Common myeloid progenitor, CD34-positive (primary cell): Measurements from ENCODE around the gene FKBP9.

Experiments used
- CTCF ChIA-PET: fragments of 350-600 bp; sonication (Branson Sonifier 250); formaldehyde crosslinking; loops from one replicate; lab custom pipeline; 2021; ENCODE audit warnings: antibody characterized with exemption; lab: Charles Lee
- POLR2A ChIA-PET: fragments of 350-600 bp; sonication (Branson Sonifier 250); formaldehyde crosslinking; loops from one replicate; lab custom pipeline; 2021; ENCODE audit warnings: antibody characterized with exemption; lab: Charles Lee
- DNase-seq, 3 donors: peaks; one replicate each; pipeline versions ENCODE4 v3.0.0 to v3.0.0-alpha.2; 2013
- H3K27ac ChIP-seq, 2 experiments: 1 replicate in 1 of 2; 2 replicates in 1 of 2; pipeline ENCODE4 v1.7.0; 2013; ENCODE audit warnings: inconsistent platforms in 2 of 2, low read length in 2 of 2, mild to moderate bottlenecking in 2 of 2, low read depth in 1 of 2, moderate library complexity in 1 of 2; ENCODE audit not compliant: severe bottlenecking in 2 of 2, insufficient read depth in 1 of 2, poor library complexity in 1 of 2
- H3K27me3 ChIP-seq, 5 experiments: replicated peaks in 2 of 5; 1 replicate in 3 of 5; 2 replicates in 2 of 5; pipeline versions ENCODE4 v1.6.1 to v1.7.0; 2013; ENCODE audit warnings: low read length in 4 of 5, mild to moderate bottlenecking in 2 of 5, moderate library complexity in 2 of 5, inconsistent platforms in 1 of 5; ENCODE audit not compliant: insufficient read depth in 5 of 5, control insufficient read depth in 4 of 5
- H3K36me3 ChIP-seq, 4 experiments: 1 replicate in 2 of 4; 2 replicates in 2 of 4; pipeline versions ENCODE4 v1.6.1 to v1.7.0; 2013; ENCODE audit warnings: low read length in 3 of 4, control low read depth in 1 of 4, mild to moderate bottlenecking in 1 of 4; ENCODE audit not compliant: control insufficient read depth in 4 of 4, insufficient read depth in 4 of 4
- H3K4me1 ChIP-seq, 4 experiments: 1 replicate in 3 of 4; 2 replicates in 1 of 4; pipeline versions ENCODE4 v1.6.1 to v1.7.1; 2013; ENCODE audit warnings: low read length in 3 of 4, mild to moderate bottlenecking in 3 of 4, control low read depth in 1 of 4, inconsistent platforms in 1 of 4, moderate library complexity in 1 of 4; ENCODE audit not compliant: control insufficient read depth in 4 of 4, insufficient read depth in 4 of 4; ENCODE audit errors: control extremely low read depth in 1 of 4
- H3K4me3 ChIP-seq, 7 experiments: 1 replicate in 4 of 7; 2 replicates in 3 of 7; pipeline versions ENCODE4 v1.5.1 to v1.7.0; 2013; ENCODE audit warnings: mild to moderate bottlenecking in 7 of 7, low read length in 6 of 7, moderate library complexity in 6 of 7, inconsistent platforms in 2 of 7, low read depth in 2 of 7, control low read depth in 1 of 7; ENCODE audit not compliant: insufficient read depth in 4 of 7, control insufficient read depth in 1 of 7; ENCODE audit errors: extremely low read depth in 1 of 7
- H3K9me3 ChIP-seq, 5 experiments: 1 replicate in 4 of 5; 2 replicates in 1 of 5; pipeline versions ENCODE4 v1.6.1 to v1.7.1; 2013; ENCODE audit warnings: low read length in 4 of 5, mild to moderate bottlenecking in 2 of 5, inconsistent platforms in 1 of 5, low read depth in 1 of 5, moderate library complexity in 1 of 5; ENCODE audit not compliant: control insufficient read depth in 4 of 5, insufficient read depth in 2 of 5; ENCODE audit errors: control extremely low read depth in 1 of 5
- WGBS: methylation state at CpG from one replicate; pipeline ENCODE4 v1.1.5; 2013; ENCODE audit not compliant: insufficient coverage; 5-methylcytosine and 5-hydroxymethylcytosine counted together

The FKBP9 gene

GRCh38 chr7:32928785-32929298, 28.4 kb upstream of the FKBP9 start:
- H3K36me3 ChIP-seq, result peaks cover 0 to 42% (median 22%) of the 10 kb centered on the region in 4 experiments
- ChIA-PET CTCF (interaction anchor here (1.0 to 2.0 kb wide), 4 partner anchors 11 to 82 kb away, joined by 3 to 7 read pairs (median 4); no protein-coding TSS in a partner anchor), POLR2A (no interaction called here)
- H3K4me1 ChIP-seq, result no peaks in the 10 kb centered on the region
- no peaks in the 10 kb centered on the region for H3K27me3 ChIP-seq
- no peak for DNase-seq
- no peak overlapping the region for H3K27ac ChIP-seq
- no peak overlapping the region for H3K4me3 ChIP-seq
- WGBS, result no CpG with 5 or more reads among the region's 2 CpGs
- no peaks in the 10 kb centered on the region for H3K9me3 ChIP-seq

GRCh38 chr7:32929430-32930143, 27.7 kb upstream of the FKBP9 start:
- ChIA-PET POLR2A (no interaction called here), CTCF (interaction anchor here (1.0 to 2.0 kb wide), 4 partner anchors 10 to 83 kb away, joined by 3 to 7 read pairs (median 4); no protein-coding TSS in a partner anchor)
- 90% methylated on average over 10 of the region's 13 CpGs for WGBS
- no peaks in the 10 kb centered on the region for H3K4me1 ChIP-seq
- no peaks in the 10 kb centered on the region for H3K27me3 ChIP-seq
- H3K27ac ChIP-seq, result no peak overlapping the region
- peaks cover 0 to 43% (median 20%) of the 10 kb centered on the region in 4 experiments for H3K36me3 ChIP-seq
- H3K4me3 ChIP-seq, result no peak overlapping the region
- no peak for DNase-seq
- no peaks in the 10 kb centered on the region for H3K9me3 ChIP-seq

GRCh38 chr7:32930378-32930777, 26.9 kb upstream of the FKBP9 start:
- CTCF ChIA-PET, result interaction anchor here (0.8 kb wide), 1 partner anchor 84 kb away, joined by 3 read pairs; no protein-coding TSS in a partner anchor
- no peak for DNase-seq

GRCh38 chr7:32935558-32935957, 21.7 kb upstream of the FKBP9 start:
- CTCF ChIA-PET, result interaction anchor here (1.9 kb wide), 1 partner anchor 8 kb away, joined by 6 read pairs; no protein-coding TSS in a partner anchor
- POLR2A ChIA-PET, result no interaction called here
- Histone ChIP-seq H3K36me3 (peaks cover 0 to 19% (median 4%) of the 10 kb centered on the region in 4 experiments), H3K4me3 (no peak overlapping the region), H3K4me1 (peaks cover 0 to 17% (median 4%) of the 10 kb centered on the region in 4 experiments), H3K9me3 (no peaks in the 10 kb centered on the region), H3K27ac (no peak overlapping the region), H3K27me3 (no peaks in the 10 kb centered on the region)
- DNase-seq, result no peak
- 100% methylated on average over 1 of the region's 1 CpG for WGBS

More at GRCh38 chr7:32930378-32930777, 26.9 kb upstream of the FKBP9 start:
- Histone ChIP-seq H3K4me1 (no peaks in the 10 kb centered on the region), H3K36me3 (peaks cover 0 to 43% (median 20%) of the 10 kb centered on the region in 4 experiments), H3K4me3 (no peak overlapping the region), H3K27me3 (no peaks in the 10 kb centered on the region), H3K9me3 (no peaks in the 10 kb centered on the region), H3K27ac (no peak overlapping the region)
- POLR2A ChIA-PET, result no interaction called here
- 100% methylated on average over 2 of the region's 7 CpGs for WGBS

GRCh38 chr7:32936689-32937088, 20.6 kb upstream of the FKBP9 start:
- Histone ChIP-seq H3K27ac (no peak overlapping the region), H3K4me1 (peaks cover 2 to 27% (median 9%) of the 10 kb centered on the region in 4 experiments), H3K4me3 (no peak overlapping the region), H3K36me3 (peaks cover 0 to 9% (median 2%) of the 10 kb centered on the region in 4 experiments), H3K27me3 (no peaks in the 10 kb centered on the region), H3K9me3 (no peaks in the 10 kb centered on the region)
- POLR2A ChIA-PET, result no interaction called here
- CTCF ChIA-PET, result interaction anchor here (0.6 to 1.9 kb wide), 2 partner anchors 9 to 14 kb away, joined by 3 to 6 read pairs; no protein-coding TSS in a partner anchor
- no peak for DNase-seq
- WGBS, result 90% methylated on average over 2 of the region's 3 CpGs

GRCh38 chr7:32937344-32938174, 19.7 kb upstream of the FKBP9 start:
- peaks cover 5 to 29% (median 17%) of the 10 kb centered on the region in 4 experiments for H3K4me1 ChIP-seq
- POLR2A ChIA-PET, result no interaction called here
- no peak overlapping the region for H3K4me3 ChIP-seq
- no peaks in the 10 kb centered on the region for H3K9me3 ChIP-seq
- H3K27me3 ChIP-seq, result no peaks in the 10 kb centered on the region
- DNase-seq, result no peak
- peaks cover 0 to 6% (median 2%) of the 10 kb centered on the region in 4 experiments for H3K36me3 ChIP-seq
- no peak overlapping the region for H3K27ac ChIP-seq
- 91% methylated on average over 10 of the region's 10 CpGs for WGBS
- CTCF ChIA-PET, result interaction anchor here (1.9 kb wide), 1 partner anchor 10 kb away, joined by 6 read pairs; no protein-coding TSS in a partner anchor
